H1 (cell line): ENCODE measurements around the gene GALNT2. TPM values are rescaled to one million over a fixed set of nuclear protein-coding genes. Genes with fewer than 3 reads are reported as not detected.

Experiments
- CTCF ChIA-PET: fragments of 300-600 bp; sonication (Branson Sonifier 250); formaldehyde crosslinking; loops from one replicate; lab custom pipeline; 2021; ENCODE audit not compliant: partially characterized antibody; lab: Charles Lee
- POLR2A ChIA-PET: fragments of 300-600 bp; sonication (Branson Sonifier 250); formaldehyde crosslinking; loops from one replicate; lab custom pipeline; 2021; ENCODE audit warnings: inconsistent platforms; ENCODE audit not compliant: partially characterized antibody; lab: Charles Lee
- DNase-seq, 2 experiments: peaks; one replicate each; pipeline versions ENCODE4 v3.0.0 to v3.0.0-alpha.2; 2010 to 2022; ENCODE audit warnings: low spot score in 2 of 2, low read depth in 1 of 2, mixed read lengths in 1 of 2
- FAIRE-seq: peaks from 2 replicates; lab custom pipeline; 2011; peaks lifted over from hg19 to GRCh38; lab: Jason Lieb, UNC
- H2AFZ ChIP-seq: 2 replicates; pipeline ENCODE4 v1.8.1; 2012; ENCODE audit warnings: low read length, inconsistent platforms
- H2AK5ac ChIP-seq: 2 replicates; pipeline ENCODE4 v1.6.1; 2013; ENCODE audit warnings: low read depth, low read length
- H2BK120ac ChIP-seq: replicated peaks from 2 replicates; pipeline ENCODE3; 2013; ENCODE audit warnings: low read depth, low read length, inconsistent platforms
- H2BK12ac ChIP-seq: 2 replicates; pipeline ENCODE4 v1.6.1; 2013; ENCODE audit warnings: low read depth, low read length
- H2BK15ac ChIP-seq: 2 replicates; pipeline ENCODE4 v1.6.1; 2013; ENCODE audit warnings: low read length
- H2BK20ac ChIP-seq: 2 replicates; pipeline ENCODE4 v1.6.1; 2013; ENCODE audit warnings: low read length
- H2BK5ac ChIP-seq: 2 replicates; pipeline ENCODE4 v1.6.1; 2013; ENCODE audit warnings: low read depth, low read length
- H3K14ac ChIP-seq: 2 replicates; pipeline ENCODE4 v1.6.1; 2013; ENCODE audit warnings: inconsistent platforms; ENCODE audit not compliant: insufficient read length
- H3K18ac ChIP-seq: 2 replicates; pipeline ENCODE4 v1.6.1; 2013; ENCODE audit warnings: low read length; ENCODE audit errors: extremely low read depth
- H3K23ac ChIP-seq: 2 replicates; pipeline ENCODE4 v1.6.1; 2013; ENCODE audit warnings: inconsistent platforms; ENCODE audit not compliant: insufficient read length
- H3K23me2 ChIP-seq: 2 replicates; pipeline ENCODE4 v1.6.1; 2013; ENCODE audit warnings: low read depth, low read length
- H3K27ac ChIP-seq: 2 replicates; pipeline ENCODE4 v1.6.1; 2011; ENCODE audit warnings: low read depth, low read length, inconsistent platforms
- H3K27me3 ChIP-seq, 4 experiments: replicated peaks in 1 of 4; 1 replicate in 1 of 4; 2 replicates in 3 of 4; pipeline versions ENCODE4 v1.6.1 to v1.8.1; 2011 to 2013; ENCODE audit warnings: low read length in 3 of 4, mild to moderate bottlenecking in 3 of 4, inconsistent platforms in 2 of 4, mixed read lengths in 2 of 4, moderate library complexity in 1 of 4; ENCODE audit not compliant: control insufficient read depth in 3 of 4, insufficient read depth in 3 of 4; ENCODE audit errors: extremely low read depth in 1 of 4
- H3K36me3 ChIP-seq, 4 experiments: 2 replicates each; pipeline versions ENCODE4 v1.6.1 to v1.8.1; 2011 to 2013; ENCODE audit warnings: mild to moderate bottlenecking in 4 of 4, low read length in 3 of 4, moderate library complexity in 2 of 4, control low read depth in 1 of 4, inconsistent platforms in 1 of 4; ENCODE audit not compliant: insufficient read depth in 4 of 4, control insufficient read depth in 2 of 4
- H3K4ac ChIP-seq: replicated peaks from 2 replicates; pipeline ENCODE3; 2013; ENCODE audit warnings: low read length, low read depth, mixed read lengths, inconsistent platforms; ENCODE audit not compliant: insufficient read length
- H3K4me1 ChIP-seq, 4 experiments: replicated peaks in 1 of 4; 1 replicate in 1 of 4; 2 replicates in 3 of 4; pipeline versions ENCODE4 v1.6.1 to v1.8.1; 2011 to 2013; ENCODE audit warnings: low read length in 3 of 4, inconsistent platforms in 2 of 4, mixed read lengths in 1 of 4; ENCODE audit not compliant: insufficient read depth in 4 of 4, control insufficient read depth in 3 of 4
- H3K4me2 ChIP-seq, 2 experiments: 2 replicates each; pipeline versions ENCODE4 v1.6.1 to v1.8.1; 2011 to 2013; ENCODE audit warnings: low read depth in 2 of 2, low read length in 2 of 2, control low read depth in 1 of 2, inconsistent platforms in 1 of 2, mild to moderate bottlenecking in 1 of 2; ENCODE audit not compliant: insufficient read depth in 1 of 2
- H3K4me3 ChIP-seq, 4 experiments: fragments of 200-600, 300-600 bp in 1 of 4; sonication (generic), shearing (Covaris generic), sonication (Bioruptor Twin) in 1 of 4; 2 replicates each; pipeline versions ENCODE4 v1.5.1 to v1.8.1; 2011 to 2016; ENCODE audit warnings: low read length in 4 of 4, low read depth in 3 of 4, control low read depth in 2 of 4, inconsistent platforms in 2 of 4, mild to moderate bottlenecking in 2 of 4, mixed read lengths in 1 of 4, moderate library complexity in 1 of 4; ENCODE audit not compliant: insufficient read depth in 2 of 4; ENCODE audit errors: extremely low read depth in 1 of 4
- H3K56ac ChIP-seq: replicated peaks from 2 replicates; pipeline ENCODE3; 2013; ENCODE audit warnings: low read depth, mild to moderate bottlenecking, mixed read lengths, low read length, inconsistent platforms; ENCODE audit not compliant: insufficient read length
- H3K79me1 ChIP-seq: 2 replicates; pipeline ENCODE4 v1.6.1; 2013; ENCODE audit warnings: low read depth, low read length, control low read depth
- H3K79me2 ChIP-seq, 2 experiments: 2 replicates each; pipeline versions ENCODE4 v1.6.1 to v1.8.1; 2012 to 2013; ENCODE audit warnings: low read length in 2 of 2, mild to moderate bottlenecking in 2 of 2, inconsistent platforms in 1 of 2; ENCODE audit not compliant: insufficient read depth in 2 of 2, control insufficient read depth in 1 of 2
- H3K9ac ChIP-seq, 4 experiments: replicated peaks in 1 of 4; 1 replicate in 1 of 4; 2 replicates in 3 of 4; pipeline versions ENCODE4 v1.6.1 to v1.8.1; 2011 to 2013; ENCODE audit warnings: low read depth in 3 of 4, low read length in 3 of 4, control low read depth in 2 of 4, mild to moderate bottlenecking in 2 of 4, moderate library complexity in 2 of 4, inconsistent platforms in 1 of 4; ENCODE audit errors: extremely low read depth in 1 of 4
- H3K9me3 ChIP-seq, 2 experiments: 2 replicates each; pipeline versions ENCODE4 v1.6.1 to v1.8.1; 2012 to 2013; ENCODE audit warnings: mild to moderate bottlenecking in 2 of 2, moderate library complexity in 2 of 2, control low read depth in 1 of 2, inconsistent platforms in 1 of 2, low read depth in 1 of 2, low read length in 1 of 2, mixed read lengths in 1 of 2; ENCODE audit not compliant: insufficient read depth in 2 of 2
- H4K20me1 ChIP-seq, 2 experiments: replicated peaks in 1 of 2; 2 replicates each; pipeline versions ENCODE3 to v1.8.1; 2011 to 2013; ENCODE audit warnings: inconsistent platforms in 2 of 2, low read length in 2 of 2, mild to moderate bottlenecking in 1 of 2; ENCODE audit not compliant: insufficient read depth in 2 of 2, control insufficient read depth in 1 of 2
- H4K5ac ChIP-seq: 2 replicates; pipeline ENCODE4 v1.6.1; 2013; ENCODE audit warnings: low read length, low read depth, mixed read lengths, inconsistent platforms; ENCODE audit not compliant: insufficient read length
- H4K8ac ChIP-seq: 2 replicates; pipeline ENCODE4 v1.8.0; 2013; ENCODE audit warnings: mild to moderate bottlenecking, moderate library complexity, low read length, inconsistent platforms; ENCODE audit not compliant: insufficient read depth; ENCODE audit errors: extremely low read depth
- H4K91ac ChIP-seq: replicated peaks from 2 replicates; pipeline ENCODE3; 2013; ENCODE audit warnings: low read length, mixed read lengths, inconsistent platforms; ENCODE audit not compliant: insufficient read length
- FOSL1 ChIP-seq: IDR thresholded peaks from 2 replicates; pipeline ENCODE4 v1.6.1; 2011; ENCODE audit warnings: mild to moderate bottlenecking, low read depth, low read length, moderate library complexity; ENCODE audit not compliant: insufficient read depth
- GABPA ChIP-seq: IDR thresholded peaks from 2 replicates; pipeline ENCODE4 v1.6.1; 2011; ENCODE audit warnings: mild to moderate bottlenecking, low read length, moderate library complexity, borderline replicate concordance; ENCODE audit not compliant: insufficient read depth
- JUN ChIP-seq: IDR thresholded peaks from 2 replicates; pipeline ENCODE4 v1.6.1; 2011; ENCODE audit warnings: low read depth, mild to moderate bottlenecking, improper control_type of control experiment, low read length
- JUND ChIP-seq: IDR thresholded peaks from 2 replicates; pipeline ENCODE4 v1.6.1; 2011; ENCODE audit warnings: mild to moderate bottlenecking, improper control_type of control experiment, low read length
- PHF8 ChIP-seq: fragments of 200-600 bp; sonication (generic); conservative IDR thresholded peaks from 2 replicates; pipeline ENCODE4 v1.7.1; 2012; ENCODE audit warnings: low read depth, mild to moderate bottlenecking, inconsistent platforms, low read length, moderate library complexity
- RBBP5 ChIP-seq: IDR thresholded peaks from 2 replicates; pipeline ENCODE4 v1.7.1; 2012; ENCODE audit warnings: low read depth, mild to moderate bottlenecking, inconsistent platforms, low read length, moderate library complexity, borderline replicate concordance
- SUZ12 ChIP-seq: fragments of 200-600 bp; sonication (generic); IDR thresholded peaks from 2 replicates; pipeline ENCODE4 v1.6.1; 2012; ENCODE audit warnings: mild to moderate bottlenecking, inconsistent platforms, low read length, moderate library complexity, mixed read lengths
- USF2 ChIP-seq: IDR thresholded peaks from 2 replicates; pipeline ENCODE4 v1.6.1; 2011; ENCODE audit warnings: low read length, improper control_type of control experiment
- WGBS, 2 experiments: shearing (Covaris generic) in 1 of 2; methylation state at CpG; one replicate each; pipeline versions ENCODE4 v1.1.6 to v1.1.7; 2013 to 2015; ENCODE audit warnings: low lambda C conversion rate in 2 of 2, mixed read lengths in 2 of 2, inconsistent platforms in 1 of 2, low coverage in 1 of 2, missing lambda C conversion rate in 1 of 2; ENCODE audit not compliant: insufficient replicate concordance in 2 of 2, insufficient coverage in 1 of 2, insufficient read length in 1 of 2; ENCODE audit errors: extremely low coverage in 1 of 2, missing lambda C conversion rate in 1 of 2; 5-methylcytosine and 5-hydroxymethylcytosine counted together
- polyA plus RNA-seq, 7 experiments: library from polyadenylated mRNA; depleted of rRNA in 3 of 7; stranded (reverse) in 5 of 7; unstranded in 2 of 7; fragments of >200 nt in 5 of 7; fragments of 200-250 nt in 2 of 7; gene quantifications; 1 replicate in 5 of 7; 2 replicates in 1 of 7; 4 replicates in 1 of 7; pipeline versions ENCODE4 v1.2.1 to v1.2.3, GENCODE V29; 2011 to 2013; ENCODE audit warnings: missing spikeins in 2 of 7, mixed read lengths in 2 of 7
- total RNA-seq: library from RNA; stranded (reverse); fragmentation: NEBNext Ultra II Directional; extraction: Animal tissue kit (Norgen Biotek cat#: 25700); gene quantifications from 2 replicates; pipeline ENCODE4 v1.2.1, GENCODE V29; 2021

The GALNT2 gene
- total and polyA plus RNA-seq, 2 of the 8 experiments (the other 6 are each of a cell fraction or from before 2014, with no cell fraction given), result 34.5 to 75.3 TPM

DNA sequence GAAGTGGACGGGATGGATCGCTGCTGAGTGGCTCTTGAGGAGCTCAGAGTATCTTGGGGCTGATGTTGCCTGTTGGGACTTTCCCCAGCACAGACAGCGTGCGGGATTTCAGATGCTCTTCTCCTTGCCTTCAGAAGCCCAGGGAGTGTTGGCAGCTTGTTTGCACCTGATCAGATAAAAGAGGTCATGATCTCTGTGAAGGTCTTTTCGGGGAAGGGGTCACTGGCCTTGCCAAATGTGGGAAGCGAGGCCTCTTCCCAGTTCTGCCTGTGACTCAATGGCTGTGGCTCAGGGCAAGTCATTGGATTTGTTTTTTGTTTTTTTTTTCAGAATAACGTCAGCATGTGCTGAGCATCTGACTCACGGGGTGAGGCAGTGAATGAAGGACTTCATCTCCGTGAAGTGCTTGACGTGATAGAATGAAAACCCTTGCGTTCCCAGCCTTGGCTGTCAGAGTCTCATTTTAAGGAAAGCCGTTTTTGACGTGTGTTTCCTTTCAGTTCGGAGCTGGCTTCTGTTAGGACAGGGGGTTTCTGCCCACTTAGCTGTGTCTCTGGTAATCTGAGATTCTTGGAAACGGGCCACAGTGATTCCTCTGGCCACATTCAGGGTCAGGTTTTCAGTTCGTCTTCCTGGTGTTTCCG lies 46.7 kb downstream of the GALNT2 start:
- H3K9me3 ChIP-seq, result no peaks in the 10 kb centered on the region
- no peak for DNase-seq
- ChIA-PET CTCF (interaction anchor here (2.0 to 11.3 kb wide), 2 partner anchors 7 to 9 kb away, joined by 10 to 79 read pairs; no protein-coding TSS in a partner anchor), POLR2A (no interaction called here)
- peaks cover 9 to 30% (median 20%) of the 10 kb centered on the region in 4 experiments for H3K4me1 ChIP-seq
- H3K9ac ChIP-seq, result no peak overlapping the region
- WGBS, 2 experiments, result 93% methylated on average over 16 of the region's 17 CpGs; no CpG with 5 or more reads in 1 of the 2 experiments
- H2BK5ac ChIP-seq, result peak overlapping the region; percentile 11; the same call in 1 of the 2 replicates
- 0 out of 2 replicates have a peak overlapping the region, but pooled peaks have one; percentile 23 for H2BK20ac ChIP-seq
- H2BK15ac ChIP-seq, result no peak overlapping the region
- H3K14ac ChIP-seq, result no peak overlapping the region
- TF ChIP-seq SUZ12 (no peak), USF2 (no peak), RBBP5 (no peak), FOSL1 (no peak), JUND (no peak), GABPA (no peak), JUN (no peak), PHF8 (no peak)
- H4K8ac ChIP-seq, result no peak overlapping the region
- H4K5ac ChIP-seq, result no peak overlapping the region
- peaks cover 10 to 74% of the 10 kb centered on the region in 2 experiments for H3K79me2 ChIP-seq
- H3K23ac ChIP-seq, result no peak overlapping the region
- H4K91ac ChIP-seq, result peak overlapping the region; percentile 14
- no peak overlapping the region; the same call in 1 of the 2 replicates for H2AK5ac ChIP-seq
- H3K27ac ChIP-seq, result no peak overlapping the region
- no peak overlapping the region for H2AFZ ChIP-seq
- H4K20me1 ChIP-seq, result peaks cover 0 to 6% of the 10 kb centered on the region in 2 experiments
- H3K4me3 ChIP-seq, result no peak overlapping the region
- no peaks in the 10 kb centered on the region for H3K23me2 ChIP-seq
- no peak for FAIRE-seq
- no peak overlapping the region for H3K4ac ChIP-seq
- no peak overlapping the region for H2BK120ac ChIP-seq
- peaks cover 21% of the 10 kb centered on the region for H3K79me1 ChIP-seq
- no peak overlapping the region for H3K4me2 ChIP-seq
- no peaks in the 10 kb centered on the region for H3K27me3 ChIP-seq
- no peaks in the 10 kb centered on the region for H3K36me3 ChIP-seq
- no peak overlapping the region for H2BK12ac ChIP-seq
- no peak overlapping the region; the same call in 1 of the 2 replicates for H3K18ac ChIP-seq
- H3K56ac ChIP-seq, result no peak overlapping the region
